Breast epithelium (tissue), 3 donors: ENCODE results near the gene YWHAE.

Experiments used
- CTCF ChIP-seq, 3 donors: fragments of 450-650 bp; IDR thresholded peaks; one replicate each; pipeline ENCODE4 v1.5.1; 2016 to 2017; ENCODE audit warnings: antibody characterized with exemption in 3 of 3, mild to moderate bottlenecking in 3 of 3, moderate library complexity in 3 of 3
- POLR2A ChIP-seq: fragments of 450-650 bp; IDR thresholded peaks from one replicate; pipeline ENCODE4 v1.6.1; 2016; ENCODE audit warnings: antibody characterized with exemption, mild to moderate bottlenecking, moderate library complexity
- POLR2AphosphoS5 ChIP-seq, 3 donors: sonication (generic); formaldehyde crosslinking; IDR thresholded peaks; one replicate each; pipeline ENCODE4 v1.6.1; 2017; ENCODE audit warnings: antibody characterized with exemption in 3 of 3

GRCh38 chr17:1331708-1332107 is 68.3 kb downstream of the YWHAE start:
- TF ChIP-seq CTCF (IDR thresholded peaks at IDR 0.05) (no peak), POLR2AphosphoS5 (IDR thresholded peaks at IDR 0.05) (no peak), POLR2A (no peak)
